CD4-positive, alpha-beta T cell treated with Interferon gamma for 1 hour (primary cell): ENCODE data around the gene HIVEP2.
A peak's percentile ranks its signal among the peaks of the same experiment; 100 is the strongest.

ENCODE experiments used
- DNase-seq: peaks from one replicate; pipeline ENCODE4 v3.0.0-alpha.2; 2020

The HIVEP2 gene

GRCh38 chr6:142887517-142887916, 57.5 kb downstream of the HIVEP2 start:
- no peak for DNase-seq

DNA sequence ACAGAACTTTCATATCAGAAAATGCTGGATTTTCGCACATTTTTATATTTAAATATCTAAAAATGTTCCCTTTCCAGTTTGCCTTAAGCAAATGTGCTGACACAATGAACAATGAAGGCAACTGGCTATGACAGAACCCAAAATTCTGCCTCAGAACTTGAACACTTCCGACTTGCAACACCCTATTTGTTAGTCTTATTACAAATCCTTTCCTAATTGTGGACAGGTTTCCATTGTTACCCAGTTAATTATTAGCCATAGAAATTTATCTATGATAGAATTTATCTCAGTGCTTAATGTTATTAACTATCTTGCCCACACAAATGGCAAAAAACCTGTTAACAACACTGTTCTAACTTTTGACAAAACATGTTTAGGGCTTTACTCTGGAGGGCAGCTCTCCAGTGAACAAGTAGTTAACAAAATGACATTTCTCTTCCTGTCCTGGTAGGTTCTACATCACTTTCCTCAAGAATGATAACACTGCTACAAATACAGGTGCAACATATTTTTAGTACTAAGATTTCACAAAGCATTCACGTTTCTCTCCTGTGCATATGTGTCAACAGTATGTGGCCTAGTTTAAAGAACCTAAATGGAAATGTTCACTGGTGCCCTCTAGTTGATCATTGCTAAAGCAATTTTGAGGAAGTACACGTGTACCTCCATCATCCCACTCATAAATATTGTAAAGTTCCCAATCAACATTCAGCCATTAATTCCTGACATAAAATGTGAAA, 58.4 kb downstream of the HIVEP2 start:
- no peak for DNase-seq

- peak; percentile 66 for DNase-seq
These were observed 59.7 kb downstream of the HIVEP2 start for GRCh38 chr6:142885182-142885867.

DNA sequence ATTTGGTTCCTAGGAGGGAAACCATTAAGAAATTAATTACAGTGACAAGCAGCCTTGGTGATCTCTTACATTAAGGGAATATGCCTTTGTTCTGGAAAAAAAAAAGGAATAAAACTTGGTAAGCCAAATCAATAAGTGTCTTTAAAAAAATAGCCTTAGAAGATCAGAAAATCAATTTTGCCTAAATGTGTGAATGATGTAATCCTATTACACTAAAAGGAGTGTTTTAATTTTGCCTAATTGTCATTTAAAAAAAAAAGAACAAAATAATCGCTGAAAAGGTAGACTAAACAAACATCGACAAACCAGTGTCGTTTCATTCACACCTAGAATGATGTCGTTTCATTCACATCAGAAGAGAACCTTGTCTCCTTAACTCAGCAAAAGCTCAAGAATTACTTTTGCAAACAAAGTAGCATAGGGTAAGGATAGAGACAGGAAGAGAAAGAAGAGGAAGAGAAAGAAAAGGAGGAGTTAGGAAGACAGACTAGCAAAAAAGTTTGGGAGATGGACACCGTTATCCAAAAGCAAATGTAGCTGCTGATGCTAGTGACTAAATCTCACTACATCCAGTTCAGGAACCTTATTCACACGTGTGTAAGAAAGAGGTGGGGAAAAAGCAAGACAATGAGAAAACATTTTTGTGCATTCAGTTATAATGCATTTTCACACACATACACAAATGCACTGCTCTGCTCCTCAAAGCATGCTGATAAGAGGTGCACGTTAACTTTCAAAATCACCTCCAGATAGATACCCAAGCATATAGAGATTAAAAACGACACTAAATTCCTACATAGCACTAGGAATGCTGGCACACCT, 60.6 kb downstream of the HIVEP2 start:
- no peak for DNase-seq

DNA sequence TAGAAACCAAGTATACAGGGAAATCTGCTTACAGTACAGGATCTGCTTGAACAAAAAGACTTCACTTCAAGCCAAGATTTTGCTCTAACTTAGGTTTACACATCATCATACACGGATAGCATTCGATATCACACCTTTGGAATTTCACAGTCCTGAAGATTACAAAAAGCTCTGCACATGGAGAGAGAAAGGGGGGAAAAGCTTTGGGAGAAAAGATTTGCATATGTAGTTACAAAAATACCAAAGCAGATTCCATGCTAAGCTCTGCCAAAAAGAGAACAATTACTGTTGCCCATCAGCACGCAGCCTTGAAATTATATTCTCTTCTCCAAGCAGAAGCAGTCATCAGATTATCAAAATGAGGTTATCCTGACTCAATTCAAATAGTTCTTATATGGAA, 62.0 kb downstream of the HIVEP2 start:
- DNase-seq: no peak

DNA sequence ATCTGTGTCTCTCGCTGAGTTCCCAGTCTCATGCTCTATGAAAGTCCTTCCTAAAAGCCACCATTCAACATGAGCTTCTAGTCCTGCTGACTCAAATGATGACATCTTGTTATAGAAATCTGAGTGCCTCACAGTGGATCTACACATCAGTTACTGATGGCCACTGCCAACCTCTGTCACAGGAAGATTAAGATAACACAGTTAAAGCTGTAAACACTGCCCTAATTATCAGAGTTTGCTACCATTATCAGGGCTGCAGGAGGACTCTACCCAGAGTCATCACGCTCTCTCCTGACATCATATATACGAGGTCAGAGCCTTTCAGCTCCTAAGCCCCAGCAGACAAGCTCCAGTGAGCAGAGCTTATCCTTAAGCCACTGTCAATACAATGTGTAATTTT, 63.2 kb downstream of the HIVEP2 start:
- DNase-seq: no peak

GRCh38 chr6:142881290-142881689, 63.7 kb downstream of the HIVEP2 start:
- no peak for DNase-seq

DNA sequence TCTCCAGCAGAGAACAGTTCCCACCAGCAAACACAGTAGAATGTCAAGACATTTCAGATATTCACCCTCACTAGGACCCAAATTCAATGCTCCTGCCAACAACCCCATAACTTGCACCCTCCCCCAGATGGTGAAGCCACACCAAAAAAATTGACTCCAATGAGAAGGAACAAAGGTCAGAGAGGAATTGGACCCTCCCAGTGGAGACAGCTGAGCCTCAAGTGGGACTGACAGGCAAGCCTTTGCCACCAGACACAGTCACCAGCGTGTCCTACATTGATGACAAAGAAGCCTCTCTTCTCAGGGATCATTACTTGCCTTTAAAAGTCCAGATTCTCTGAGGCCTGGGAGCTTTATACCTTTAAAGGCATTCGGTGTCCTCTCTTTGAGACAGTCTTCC, 64.8 kb downstream of the HIVEP2 start:
- DNase-seq: no peak

- no peak for DNase-seq
These were observed 65.4 kb downstream of the HIVEP2 start for GRCh38 chr6:142879527-142879926.

- no peak for DNase-seq
These were observed 65.9 kb downstream of the HIVEP2 start for GRCh38 chr6:142879076-142879475.

GRCh38 chr6:142878407-142878806, 66.6 kb downstream of the HIVEP2 start:
- no peak for DNase-seq

- no peak for DNase-seq
These were observed 70.3 kb downstream of the HIVEP2 start for GRCh38 chr6:142874676-142875075.

DNA sequence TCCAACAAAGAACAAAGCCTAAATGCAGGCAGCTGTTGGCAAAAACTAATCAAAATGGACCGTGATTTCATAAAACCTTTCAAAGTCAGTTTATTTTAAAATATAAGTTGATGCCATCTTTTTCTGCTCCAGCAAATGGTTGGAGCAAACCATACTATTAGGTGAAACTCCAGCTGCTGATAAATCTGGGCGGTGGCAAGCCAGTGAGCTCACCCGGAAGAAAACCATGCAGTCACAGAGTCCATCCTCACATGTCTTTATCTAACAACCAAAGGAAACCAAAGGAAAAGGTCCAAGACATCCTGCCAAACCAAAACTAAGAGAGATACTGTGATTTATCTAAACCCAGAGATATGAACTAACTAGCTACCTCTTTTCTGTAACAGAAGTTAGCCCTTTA, 72.6 kb downstream of the HIVEP2 start:
- DNase-seq: no peak

GRCh38 chr6:142871910-142872331, 73.1 kb downstream of the HIVEP2 start:
- peak; percentile 59 for DNase-seq

DNA sequence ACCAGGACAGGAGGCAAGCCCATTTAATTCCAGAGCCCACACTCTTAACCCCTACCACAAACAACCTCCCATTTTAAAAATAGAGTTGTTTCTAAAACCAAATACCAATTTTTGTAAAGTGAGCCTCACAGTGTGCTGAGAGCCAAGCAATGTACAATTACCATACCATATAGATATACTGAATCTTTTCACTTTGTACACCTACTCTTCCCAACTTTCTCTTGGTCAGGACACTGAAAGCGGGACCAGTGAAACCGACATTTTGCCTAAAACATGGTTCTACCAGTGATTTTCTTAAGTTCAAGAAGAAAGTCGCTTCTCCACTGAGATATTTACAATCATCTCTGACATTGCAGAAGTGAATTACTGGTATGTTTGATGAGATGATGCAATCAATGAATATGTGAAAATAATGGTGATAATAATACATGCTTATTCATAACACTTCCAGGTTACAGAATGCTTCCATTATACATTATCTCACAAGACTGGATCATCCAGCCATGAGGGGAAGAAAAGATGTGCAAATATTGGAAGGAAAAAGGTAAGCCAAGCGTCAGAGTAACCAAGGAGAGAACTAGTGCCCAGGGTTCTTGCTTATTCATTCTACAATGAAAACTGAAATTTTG, 74.1 kb downstream of the HIVEP2 start:
- no peak for DNase-seq

DNA sequence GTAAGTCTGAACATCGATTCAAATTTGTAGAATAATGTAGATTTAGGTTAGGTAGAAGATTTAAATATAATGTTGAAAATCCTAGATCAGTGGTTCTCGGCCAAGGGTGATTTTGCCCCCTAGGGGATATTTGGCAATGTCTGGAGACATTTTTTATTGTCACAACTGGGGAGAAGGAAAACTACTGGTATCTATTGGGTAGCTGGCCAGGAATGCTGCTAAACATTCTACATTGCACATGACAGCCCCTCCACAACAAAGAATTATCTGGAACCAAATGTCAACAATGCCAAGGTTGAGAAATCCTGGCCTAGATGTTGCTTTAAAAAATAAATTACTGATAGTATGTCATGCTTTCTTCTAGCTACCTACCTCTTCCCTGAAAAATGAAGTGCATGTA, 76.1 kb downstream of the HIVEP2 start:
- no peak for DNase-seq

- DNase-seq: no peak
These were observed 76.8 kb downstream of the HIVEP2 start for GRCh38 chr6:142867988-142868812.

GRCh38 chr6:142867355-142867801, 77.6 kb downstream of the HIVEP2 start:
- DNase-seq: no peak

GRCh38 chr6:142863981-142864380, 81.0 kb downstream of the HIVEP2 start:
- no peak for DNase-seq

DNA sequence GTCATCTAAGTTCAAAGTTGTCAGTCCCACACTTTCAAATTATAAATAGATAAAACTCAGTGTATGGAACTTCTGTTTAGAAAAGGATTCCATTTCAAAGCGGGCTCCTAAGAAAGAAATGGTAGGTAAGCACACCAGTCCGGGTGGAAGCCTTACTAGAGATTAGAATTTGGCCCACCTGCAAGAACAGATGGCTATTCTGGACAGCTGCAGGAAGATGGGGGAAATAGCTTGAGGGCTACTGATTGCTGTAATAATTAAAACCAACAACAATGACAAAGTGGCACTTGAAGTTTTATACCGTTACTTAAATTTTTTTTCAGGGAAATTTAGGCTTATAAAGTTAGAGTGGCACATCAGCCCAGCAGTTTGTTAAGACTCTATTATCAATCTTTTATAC, 83.3 kb downstream of the HIVEP2 start:
- DNase-seq: no peak

DNA sequence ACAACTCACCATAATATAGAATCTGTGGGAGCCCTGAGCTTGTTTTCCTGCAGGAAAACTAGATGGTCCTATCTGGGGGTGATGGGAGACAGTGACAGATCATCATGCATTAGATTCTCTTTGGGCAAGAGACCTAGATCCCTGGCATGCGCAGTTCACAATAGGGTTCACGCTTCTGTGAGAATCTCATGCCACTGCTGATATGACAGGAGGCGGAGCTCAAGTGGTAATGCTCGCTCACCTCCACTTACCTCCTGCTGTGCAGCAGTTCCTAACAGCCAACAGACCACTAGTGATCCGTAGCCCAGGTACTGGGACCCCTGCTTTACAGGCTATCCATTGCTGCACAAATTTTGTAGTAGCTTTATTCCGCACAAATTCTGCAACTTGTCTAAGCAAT, 84.5 kb downstream of the HIVEP2 start:
- no peak for DNase-seq
